ENCODE measurements around the gene LCMT1.

The LCMT1 gene

DNA sequence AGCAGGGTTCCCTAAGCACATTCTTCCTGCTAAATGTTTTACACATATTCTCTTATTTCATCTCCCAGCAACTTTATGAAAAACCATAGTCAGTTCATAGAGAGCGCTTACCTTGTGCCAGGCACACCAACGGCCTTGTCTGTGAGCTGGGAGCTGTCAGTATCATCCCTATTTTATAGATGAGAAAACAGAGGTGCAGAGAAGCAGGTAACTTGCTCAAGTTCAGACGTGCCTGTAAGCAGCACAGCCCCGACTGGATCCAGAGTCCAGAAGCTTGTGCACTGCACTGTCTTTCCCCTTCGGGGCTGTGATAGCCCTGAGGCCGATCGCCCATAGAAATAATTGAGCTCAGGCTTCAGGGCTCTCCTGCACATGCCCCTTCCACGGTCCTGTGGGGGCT is 111.4 kb downstream of the LCMT1 start:
- no peak overlapping the region for H3K4me3 ChIP-seq (ENCODE audit: control insufficient read depth, low read depth, low read length)
- TF ChIP-seq CTCF (IDR thresholded peaks at IDR 0.05; ENCODE audit: control insufficient read depth, insufficient read depth, low read depth, low read length, missing control alignments), result no peak
- no peak for DNase-seq (ENCODE audit: low read depth)

DNA sequence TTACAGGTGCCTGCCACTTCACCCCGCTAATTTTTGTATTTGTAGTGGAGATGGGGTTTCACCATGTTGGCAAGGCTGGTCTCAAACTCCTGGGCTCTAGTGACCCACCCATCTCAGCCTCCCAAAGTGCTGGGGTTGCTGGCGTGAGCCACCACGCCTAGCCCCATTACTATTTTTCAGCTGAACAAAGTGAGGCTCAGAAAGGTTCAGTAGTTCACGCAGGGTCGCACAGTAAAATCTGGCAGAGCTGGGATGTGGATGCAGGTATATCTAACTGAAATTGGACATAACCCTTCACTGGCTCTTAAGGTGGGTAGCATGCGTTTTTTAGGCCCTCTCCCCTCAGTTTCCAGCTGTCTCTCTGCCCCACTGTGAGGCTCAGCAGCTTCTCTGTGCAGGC is 112.4 kb downstream of the LCMT1 start:
- no peak for DNase-seq (ENCODE audit: low read depth)
- no peak for TF ChIP-seq CTCF (IDR thresholded peaks at IDR 0.05; ENCODE audit: control insufficient read depth, insufficient read depth, low read depth, low read length, missing control alignments)
- no peak overlapping the region for H3K4me3 ChIP-seq (ENCODE audit: control insufficient read depth, low read depth, low read length)

DNA sequence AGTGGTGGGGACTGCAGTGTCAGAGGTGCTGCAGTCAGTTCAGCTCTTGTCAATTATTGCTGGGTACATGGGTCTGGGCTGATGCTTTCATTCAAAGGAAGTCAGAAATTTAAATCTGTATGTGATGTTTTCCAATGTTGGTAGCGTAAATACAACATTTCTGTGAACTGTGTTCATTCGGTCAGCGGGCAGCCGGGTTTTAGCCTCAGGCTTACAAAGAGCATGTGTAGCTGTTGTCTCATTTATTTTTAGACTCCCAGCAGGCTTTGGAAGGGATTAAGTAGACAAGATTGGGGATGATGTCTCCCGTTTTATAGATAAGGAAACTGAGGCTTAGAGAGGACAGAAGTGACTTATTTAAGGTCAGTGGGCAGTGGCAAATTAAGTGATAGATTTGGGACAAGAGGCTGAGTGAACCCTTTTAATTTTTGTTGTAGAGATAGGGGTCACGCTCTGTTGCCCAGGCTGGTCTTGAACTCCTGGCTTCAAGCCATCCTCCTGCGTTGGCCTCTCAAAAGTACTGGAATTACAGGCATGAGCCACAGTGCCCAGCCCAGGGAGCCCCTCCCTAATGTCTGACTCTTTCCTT is 113.3 kb downstream of the LCMT1 start:
- no peak for TF ChIP-seq CTCF (IDR thresholded peaks at IDR 0.05; ENCODE audit: control insufficient read depth, insufficient read depth, low read depth, low read length, missing control alignments)
- no peak for DNase-seq (ENCODE audit: low read depth)
- H3K4me3 ChIP-seq (ENCODE audit: control insufficient read depth, low read depth, low read length), result no peak overlapping the region
